Neural progenitor cell (in vitro differentiated cells): Measurements from ENCODE around the gene ERICH4. TPM values are rescaled to one million over a fixed set of nuclear protein-coding genes. Genes with fewer than 3 reads are reported as not detected.
A peak's percentile ranks its signal among the peaks of the same experiment; 100 is the strongest.

ENCODE experiments used
- DNase-seq: peaks from one replicate; pipeline ENCODE4 v3.0.0-alpha.2; 2016; ENCODE audit warnings: low spot score
- H2AFZ ChIP-seq: fragments of 200-600 bp; sonication (generic); replicated peaks from 2 replicates; pipeline ENCODE4 v1.6.1; 2016; ENCODE audit warnings: antibody characterized with exemption
- H3F3A ChIP-seq: fragments of 200-600 bp; sonication (generic); 2 replicates; pipeline ENCODE4 v1.6.1; 2016; ENCODE audit warnings: antibody characterized with exemption, low read depth
- H3K27ac ChIP-seq: fragments of 200-600 bp; sonication (generic); 2 replicates; pipeline ENCODE4 v1.5.1; 2016; ENCODE audit warnings: mild to moderate bottlenecking
- H3K27me3 ChIP-seq: fragments of 200-600 bp; sonication (generic); 2 replicates; pipeline ENCODE4 v1.6.1; 2016; ENCODE audit warnings: mild to moderate bottlenecking, moderate library complexity
- H3K36me3 ChIP-seq: fragments of 200-600 bp; sonication (generic); 2 replicates; pipeline ENCODE4 v1.5.1; 2016
- H3K4me1 ChIP-seq: fragments of 200-600 bp; sonication (generic); 2 replicates; pipeline ENCODE4 v1.6.1; 2016; ENCODE audit warnings: mixed run types
- H3K4me2 ChIP-seq: fragments of 200-600 bp; sonication (generic); 2 replicates; pipeline ENCODE4 v1.6.1; 2016
- H3K4me3 ChIP-seq: fragments of 200-600 bp; sonication (generic); 2 replicates; pipeline ENCODE4 v1.5.1; 2016
- H3K79me2 ChIP-seq: fragments of 200-600 bp; sonication (generic); 2 replicates; pipeline ENCODE4 v1.6.1; 2016; ENCODE audit warnings: low read depth
- H3K9ac ChIP-seq: fragments of 200-600 bp; sonication (generic); 2 replicates; pipeline ENCODE4 v1.6.1; 2016
- H3K9me3 ChIP-seq: fragments of 200-600 bp; sonication (generic); 2 replicates; pipeline ENCODE4 v1.5.1; 2016; ENCODE audit warnings: low read depth
- H4K20me1 ChIP-seq: fragments of 200-600 bp; sonication (generic); 2 replicates; pipeline ENCODE4 v1.6.1; 2016; ENCODE audit warnings: low read depth
- H3K27ac Mint-ChIP-seq: 3 replicates; pipeline ENCODE4 v1.8.0; 2021; ENCODE audit warnings: mixed read lengths
- H3K27me3 Mint-ChIP-seq: 2 replicates; pipeline ENCODE4 v1.8.0; 2022; ENCODE audit warnings: low read depth, mild to moderate bottlenecking, inconsistent platforms, moderate library complexity, mixed read lengths; ENCODE audit not compliant: insufficient read depth
- H3K36me3 Mint-ChIP-seq: 3 replicates; pipeline ENCODE4 v1.8.0; 2021; ENCODE audit warnings: mixed read lengths
- H3K4me1 Mint-ChIP-seq: 3 replicates; pipeline ENCODE4 v1.8.0; 2021; ENCODE audit warnings: mixed read lengths
- H3K4me3 Mint-ChIP-seq: 3 replicates; pipeline ENCODE4 v1.8.0; 2021; ENCODE audit warnings: mild to moderate bottlenecking, moderate library complexity, mixed read lengths
- H3K9me3 Mint-ChIP-seq: 3 replicates; pipeline ENCODE4 v1.8.0; 2020; ENCODE audit warnings: mixed read lengths
- EZH2 ChIP-seq: fragments of 200-600 bp; sonication (generic); IDR thresholded peaks from 2 replicates; pipeline ENCODE4 v1.6.1; 2017; ENCODE audit warnings: antibody characterized with exemption, mild to moderate bottlenecking, moderate library complexity
- EZH2phosphoT487 ChIP-seq: fragments of 200-600 bp; sonication (generic); IDR thresholded peaks from 2 replicates; pipeline ENCODE4 v1.6.1; 2017; ENCODE audit warnings: antibody characterized with exemption
- total RNA-seq: library from RNA; depleted of rRNA; stranded (reverse); fragments of >200 nt; gene quantifications from 2 replicates; pipeline ENCODE4 v1.2.3, GENCODE V29; 2015; ENCODE audit warnings: low replicate concordance
- TF ChIP-seq, protein P1 (sequence below): fragments of 200-600 bp; sonication (generic); IDR thresholded peaks from 2 replicates; pipeline ENCODE4 v1.5.1; 2017; ENCODE audit warnings: antibody characterized with exemption, mild to moderate bottlenecking

Gene ERICH4
- total RNA-seq, 1 donor from 2014 or later = not detected

DNA sequence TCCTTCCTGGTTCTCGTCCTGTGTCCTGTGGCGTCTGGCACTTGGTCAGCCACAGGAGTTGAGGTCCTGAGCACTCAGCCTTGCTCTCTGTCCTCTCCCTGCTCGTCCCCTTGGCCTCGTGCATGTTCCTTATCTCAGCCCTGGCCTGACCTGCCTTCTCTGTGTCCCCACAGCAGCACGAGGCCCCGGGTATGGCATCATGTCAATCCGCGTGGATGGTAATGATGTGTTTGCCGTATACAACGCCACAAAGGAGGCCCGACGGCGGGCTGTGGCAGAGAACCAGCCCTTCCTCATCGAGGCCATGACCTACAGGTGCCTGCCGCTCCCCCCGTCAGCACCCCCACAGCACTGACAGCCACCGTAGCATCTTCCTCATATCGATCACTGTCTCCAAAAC is 20.5 kb upstream of the ERICH4 start:
- H3K27me3 Mint-ChIP-seq = no peaks in the 10 kb centered on the region
- Histone ChIP-seq H3K4me2 (no peak overlapping the region), H3F3A (peaks cover under 1% of the 10 kb centered on the region), H3K9ac (no peak overlapping the region), H3K4me1 (peaks cover 3% of the 10 kb centered on the region), H3K27ac (no peak overlapping the region), H3K36me3 (no peaks in the 10 kb centered on the region), H3K79me2 (no peaks in the 10 kb centered on the region), H3K9me3 (no peaks in the 10 kb centered on the region), H2AFZ (no peak overlapping the region), H4K20me1 (no peaks in the 10 kb centered on the region), H3K27me3 (no peaks in the 10 kb centered on the region), H3K4me3 (no peak overlapping the region)
- H3K36me3 Mint-ChIP-seq = peaks cover 3% of the 10 kb centered on the region
- peaks cover 8% of the 10 kb centered on the region for H3K4me1 Mint-ChIP-seq
- peak overlapping the region; percentile 52 for H3K4me3 Mint-ChIP-seq
- no peaks in the 10 kb centered on the region for H3K9me3 Mint-ChIP-seq
- TF ChIP-seq, protein P1, sequence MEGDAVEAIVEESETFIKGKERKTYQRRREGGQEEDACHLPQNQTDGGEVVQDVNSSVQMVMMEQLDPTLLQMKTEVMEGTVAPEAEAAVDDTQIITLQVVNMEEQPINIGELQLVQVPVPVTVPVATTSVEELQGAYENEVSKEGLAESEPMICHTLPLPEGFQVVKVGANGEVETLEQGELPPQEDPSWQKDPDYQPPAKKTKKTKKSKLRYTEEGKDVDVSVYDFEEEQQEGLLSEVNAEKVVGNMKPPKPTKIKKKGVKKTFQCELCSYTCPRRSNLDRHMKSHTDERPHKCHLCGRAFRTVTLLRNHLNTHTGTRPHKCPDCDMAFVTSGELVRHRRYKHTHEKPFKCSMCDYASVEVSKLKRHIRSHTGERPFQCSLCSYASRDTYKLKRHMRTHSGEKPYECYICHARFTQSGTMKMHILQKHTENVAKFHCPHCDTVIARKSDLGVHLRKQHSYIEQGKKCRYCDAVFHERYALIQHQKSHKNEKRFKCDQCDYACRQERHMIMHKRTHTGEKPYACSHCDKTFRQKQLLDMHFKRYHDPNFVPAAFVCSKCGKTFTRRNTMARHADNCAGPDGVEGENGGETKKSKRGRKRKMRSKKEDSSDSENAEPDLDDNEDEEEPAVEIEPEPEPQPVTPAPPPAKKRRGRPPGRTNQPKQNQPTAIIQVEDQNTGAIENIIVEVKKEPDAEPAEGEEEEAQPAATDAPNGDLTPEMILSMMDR = no peak
- TF ChIP-seq EZH2 (no peak), EZH2phosphoT487 (no peak)
- no peak for DNase-seq
- no peak overlapping the region for H3K27ac Mint-ChIP-seq

DNA sequence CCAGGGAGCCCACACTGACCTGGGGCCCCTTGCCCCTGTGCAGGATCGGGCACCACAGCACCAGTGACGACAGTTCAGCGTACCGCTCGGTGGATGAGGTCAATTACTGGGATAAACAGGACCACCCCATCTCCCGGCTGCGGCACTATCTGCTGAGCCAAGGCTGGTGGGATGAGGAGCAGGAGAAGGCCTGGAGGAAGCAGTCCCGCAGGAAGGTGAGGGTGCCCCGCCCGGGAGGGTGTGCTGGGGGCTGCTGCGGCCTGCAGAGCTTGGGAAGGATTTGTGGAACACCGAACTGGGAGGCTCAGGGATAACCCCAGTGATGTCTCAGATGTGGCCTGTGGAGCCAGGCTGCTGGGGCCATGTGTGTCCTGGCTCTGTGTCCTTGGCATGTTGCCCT is 20.0 kb upstream of the ERICH4 start:
- H4K20me1 ChIP-seq = no peaks in the 10 kb centered on the region
- no peak overlapping the region for H3K9ac ChIP-seq
- no peaks in the 10 kb centered on the region for H3K27me3 Mint-ChIP-seq
- no peaks in the 10 kb centered on the region for H3K9me3 ChIP-seq
- no peaks in the 10 kb centered on the region for H3K79me2 ChIP-seq
- no peak overlapping the region for H3K4me3 Mint-ChIP-seq
- H3K27ac ChIP-seq = no peak overlapping the region
- peaks cover 3% of the 10 kb centered on the region for H3K36me3 Mint-ChIP-seq
- H3K4me1 Mint-ChIP-seq = peaks cover 12% of the 10 kb centered on the region
- DNase-seq = no peak
- H3K9me3 Mint-ChIP-seq = no peaks in the 10 kb centered on the region
- H2AFZ ChIP-seq = no peak overlapping the region
- no peak overlapping the region for H3K4me2 ChIP-seq
- no peaks in the 10 kb centered on the region for H3K27me3 ChIP-seq
- H3K4me3 ChIP-seq = no peak overlapping the region
- peaks cover 4% of the 10 kb centered on the region for H3F3A ChIP-seq
- peaks cover 3% of the 10 kb centered on the region for H3K4me1 ChIP-seq
- no peaks in the 10 kb centered on the region for H3K36me3 ChIP-seq
- H3K27ac Mint-ChIP-seq = no peak overlapping the region
- TF ChIP-seq, protein P1 = no peak
- TF ChIP-seq EZH2 (no peak), EZH2phosphoT487 (no peak)

DNA sequence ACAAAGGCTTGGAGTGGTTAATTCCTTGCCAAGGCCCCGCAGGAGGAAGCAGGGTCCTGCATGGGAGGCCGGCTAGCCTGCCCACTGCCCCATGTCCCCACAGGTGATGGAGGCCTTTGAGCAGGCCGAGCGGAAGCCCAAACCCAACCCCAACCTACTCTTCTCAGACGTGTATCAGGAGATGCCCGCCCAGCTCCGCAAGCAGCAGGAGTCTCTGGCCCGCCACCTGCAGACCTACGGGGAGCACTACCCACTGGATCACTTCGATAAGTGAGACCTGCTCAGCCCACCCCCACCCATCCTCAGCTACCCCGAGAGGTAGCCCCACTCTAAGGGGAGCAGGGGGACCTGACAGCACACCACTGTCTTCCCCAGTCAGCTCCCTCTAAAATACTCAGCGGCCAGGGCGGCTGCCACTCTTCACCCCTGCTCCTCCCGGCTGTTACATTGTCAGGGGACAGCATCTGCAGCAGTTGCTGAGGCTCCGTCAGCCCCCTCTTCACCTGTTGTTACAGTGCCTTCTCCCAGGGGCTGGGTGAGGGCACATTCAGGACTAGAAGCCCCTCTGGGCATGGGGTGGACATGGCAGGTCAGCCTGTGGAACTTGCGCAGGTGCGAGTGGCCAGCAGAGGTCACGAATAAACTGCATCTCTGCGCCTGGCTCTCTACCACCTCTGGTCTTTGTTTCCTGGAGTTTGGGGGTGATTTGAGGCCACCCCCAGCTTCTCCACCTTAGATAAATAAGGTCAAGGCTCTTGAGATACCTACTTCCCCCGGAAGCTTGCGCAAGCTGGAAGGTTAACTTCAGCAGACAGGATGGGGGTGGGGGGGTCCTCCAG is 18.4 kb upstream of the ERICH4 start:
- no peak overlapping the region for H3K4me3 ChIP-seq
- H3K4me1 Mint-ChIP-seq = peaks cover 15% of the 10 kb centered on the region
- H3K27me3 ChIP-seq = no peaks in the 10 kb centered on the region
- DNase-seq = no peak
- H3K36me3 ChIP-seq = no peaks in the 10 kb centered on the region
- H3K4me3 Mint-ChIP-seq = no peak overlapping the region
- H3K9ac ChIP-seq = no peak overlapping the region
- peaks cover 4% of the 10 kb centered on the region for H3F3A ChIP-seq
- H3K27ac Mint-ChIP-seq = no peak overlapping the region
- no peaks in the 10 kb centered on the region for H4K20me1 ChIP-seq
- peaks cover 10% of the 10 kb centered on the region for H3K4me1 ChIP-seq
- no peak for TF ChIP-seq EZH2phosphoT487
- TF ChIP-seq EZH2 = no peak
- TF ChIP-seq, protein P1 = no peak
- H3K36me3 Mint-ChIP-seq = peaks cover 3% of the 10 kb centered on the region
- no peaks in the 10 kb centered on the region for H3K9me3 Mint-ChIP-seq
- H3K79me2 ChIP-seq = no peaks in the 10 kb centered on the region
- H2AFZ ChIP-seq = no peak overlapping the region
- H3K27me3 Mint-ChIP-seq = no peaks in the 10 kb centered on the region
- no peaks in the 10 kb centered on the region for H3K9me3 ChIP-seq
- no peak overlapping the region for H3K27ac ChIP-seq
- no peak overlapping the region for H3K4me2 ChIP-seq
